H1 (cell line): ENCODE measurements around the gene C22orf23. TPM values are rescaled to one million over a fixed set of nuclear protein-coding genes. Genes with fewer than 3 reads are reported as not detected.

Source experiments
- CTCF ChIA-PET: fragments of 300-600 bp; sonication (Branson Sonifier 250); formaldehyde crosslinking; loops from one replicate; lab custom pipeline; 2021; ENCODE audit not compliant: partially characterized antibody; lab: Charles Lee
- POLR2A ChIA-PET: fragments of 300-600 bp; sonication (Branson Sonifier 250); formaldehyde crosslinking; loops from one replicate; lab custom pipeline; 2021; ENCODE audit warnings: inconsistent platforms; ENCODE audit not compliant: partially characterized antibody; lab: Charles Lee
- DNase-seq, 2 experiments: peaks; one replicate each; pipeline versions ENCODE4 v3.0.0 to v3.0.0-alpha.2; 2010 to 2022; ENCODE audit warnings: low spot score in 2 of 2, low read depth in 1 of 2, mixed read lengths in 1 of 2
- FAIRE-seq: peaks from 2 replicates; lab custom pipeline; 2011; peaks lifted over from hg19 to GRCh38; lab: Jason Lieb, UNC
- H2AFZ ChIP-seq: 2 replicates; pipeline ENCODE4 v1.8.1; 2012; ENCODE audit warnings: low read length, inconsistent platforms
- H2AK5ac ChIP-seq: 2 replicates; pipeline ENCODE4 v1.6.1; 2013; ENCODE audit warnings: low read depth, low read length
- H2BK120ac ChIP-seq: replicated peaks from 2 replicates; pipeline ENCODE3; 2013; ENCODE audit warnings: low read depth, low read length, inconsistent platforms
- H2BK12ac ChIP-seq: 2 replicates; pipeline ENCODE4 v1.6.1; 2013; ENCODE audit warnings: low read depth, low read length
- H2BK15ac ChIP-seq: 2 replicates; pipeline ENCODE4 v1.6.1; 2013; ENCODE audit warnings: low read length
- H2BK20ac ChIP-seq: 2 replicates; pipeline ENCODE4 v1.6.1; 2013; ENCODE audit warnings: low read length
- H2BK5ac ChIP-seq: 2 replicates; pipeline ENCODE4 v1.6.1; 2013; ENCODE audit warnings: low read depth, low read length
- H3K14ac ChIP-seq: 2 replicates; pipeline ENCODE4 v1.6.1; 2013; ENCODE audit warnings: inconsistent platforms; ENCODE audit not compliant: insufficient read length
- H3K18ac ChIP-seq: 2 replicates; pipeline ENCODE4 v1.6.1; 2013; ENCODE audit warnings: low read length; ENCODE audit errors: extremely low read depth
- H3K23ac ChIP-seq: 2 replicates; pipeline ENCODE4 v1.6.1; 2013; ENCODE audit warnings: inconsistent platforms; ENCODE audit not compliant: insufficient read length
- H3K23me2 ChIP-seq: 2 replicates; pipeline ENCODE4 v1.6.1; 2013; ENCODE audit warnings: low read depth, low read length
- H3K27ac ChIP-seq: 2 replicates; pipeline ENCODE4 v1.6.1; 2011; ENCODE audit warnings: low read depth, low read length, inconsistent platforms
- H3K27me3 ChIP-seq, 4 experiments: replicated peaks in 1 of 4; 1 replicate in 1 of 4; 2 replicates in 3 of 4; pipeline versions ENCODE4 v1.6.1 to v1.8.1; 2011 to 2013; ENCODE audit warnings: low read length in 3 of 4, mild to moderate bottlenecking in 3 of 4, inconsistent platforms in 2 of 4, mixed read lengths in 2 of 4, moderate library complexity in 1 of 4; ENCODE audit not compliant: control insufficient read depth in 3 of 4, insufficient read depth in 3 of 4; ENCODE audit errors: extremely low read depth in 1 of 4
- H3K36me3 ChIP-seq, 4 experiments: 2 replicates each; pipeline versions ENCODE4 v1.6.1 to v1.8.1; 2011 to 2013; ENCODE audit warnings: mild to moderate bottlenecking in 4 of 4, low read length in 3 of 4, moderate library complexity in 2 of 4, control low read depth in 1 of 4, inconsistent platforms in 1 of 4; ENCODE audit not compliant: insufficient read depth in 4 of 4, control insufficient read depth in 2 of 4
- H3K4ac ChIP-seq: replicated peaks from 2 replicates; pipeline ENCODE3; 2013; ENCODE audit warnings: low read length, low read depth, mixed read lengths, inconsistent platforms; ENCODE audit not compliant: insufficient read length
- H3K4me1 ChIP-seq, 4 experiments: replicated peaks in 1 of 4; 1 replicate in 1 of 4; 2 replicates in 3 of 4; pipeline versions ENCODE4 v1.6.1 to v1.8.1; 2011 to 2013; ENCODE audit warnings: low read length in 3 of 4, inconsistent platforms in 2 of 4, mixed read lengths in 1 of 4; ENCODE audit not compliant: insufficient read depth in 4 of 4, control insufficient read depth in 3 of 4
- H3K4me2 ChIP-seq, 2 experiments: 2 replicates each; pipeline versions ENCODE4 v1.6.1 to v1.8.1; 2011 to 2013; ENCODE audit warnings: low read depth in 2 of 2, low read length in 2 of 2, control low read depth in 1 of 2, inconsistent platforms in 1 of 2, mild to moderate bottlenecking in 1 of 2; ENCODE audit not compliant: insufficient read depth in 1 of 2
- H3K4me3 ChIP-seq, 4 experiments: fragments of 200-600, 300-600 bp in 1 of 4; sonication (generic), shearing (Covaris generic), sonication (Bioruptor Twin) in 1 of 4; 2 replicates each; pipeline versions ENCODE4 v1.5.1 to v1.8.1; 2011 to 2016; ENCODE audit warnings: low read length in 4 of 4, low read depth in 3 of 4, control low read depth in 2 of 4, inconsistent platforms in 2 of 4, mild to moderate bottlenecking in 2 of 4, mixed read lengths in 1 of 4, moderate library complexity in 1 of 4; ENCODE audit not compliant: insufficient read depth in 2 of 4; ENCODE audit errors: extremely low read depth in 1 of 4
- H3K56ac ChIP-seq: replicated peaks from 2 replicates; pipeline ENCODE3; 2013; ENCODE audit warnings: low read depth, mild to moderate bottlenecking, mixed read lengths, low read length, inconsistent platforms; ENCODE audit not compliant: insufficient read length
- H3K79me1 ChIP-seq: 2 replicates; pipeline ENCODE4 v1.6.1; 2013; ENCODE audit warnings: low read depth, low read length, control low read depth
- H3K79me2 ChIP-seq, 2 experiments: 2 replicates each; pipeline versions ENCODE4 v1.6.1 to v1.8.1; 2012 to 2013; ENCODE audit warnings: low read length in 2 of 2, mild to moderate bottlenecking in 2 of 2, inconsistent platforms in 1 of 2; ENCODE audit not compliant: insufficient read depth in 2 of 2, control insufficient read depth in 1 of 2
- H3K9ac ChIP-seq, 4 experiments: replicated peaks in 1 of 4; 1 replicate in 1 of 4; 2 replicates in 3 of 4; pipeline versions ENCODE4 v1.6.1 to v1.8.1; 2011 to 2013; ENCODE audit warnings: low read depth in 3 of 4, low read length in 3 of 4, control low read depth in 2 of 4, mild to moderate bottlenecking in 2 of 4, moderate library complexity in 2 of 4, inconsistent platforms in 1 of 4; ENCODE audit errors: extremely low read depth in 1 of 4
- H3K9me3 ChIP-seq, 2 experiments: 2 replicates each; pipeline versions ENCODE4 v1.6.1 to v1.8.1; 2012 to 2013; ENCODE audit warnings: mild to moderate bottlenecking in 2 of 2, moderate library complexity in 2 of 2, control low read depth in 1 of 2, inconsistent platforms in 1 of 2, low read depth in 1 of 2, low read length in 1 of 2, mixed read lengths in 1 of 2; ENCODE audit not compliant: insufficient read depth in 2 of 2
- H4K20me1 ChIP-seq, 2 experiments: replicated peaks in 1 of 2; 2 replicates each; pipeline versions ENCODE3 to v1.8.1; 2011 to 2013; ENCODE audit warnings: inconsistent platforms in 2 of 2, low read length in 2 of 2, mild to moderate bottlenecking in 1 of 2; ENCODE audit not compliant: insufficient read depth in 2 of 2, control insufficient read depth in 1 of 2
- H4K5ac ChIP-seq: 2 replicates; pipeline ENCODE4 v1.6.1; 2013; ENCODE audit warnings: low read length, low read depth, mixed read lengths, inconsistent platforms; ENCODE audit not compliant: insufficient read length
- H4K8ac ChIP-seq: 2 replicates; pipeline ENCODE4 v1.8.0; 2013; ENCODE audit warnings: mild to moderate bottlenecking, moderate library complexity, low read length, inconsistent platforms; ENCODE audit not compliant: insufficient read depth; ENCODE audit errors: extremely low read depth
- H4K91ac ChIP-seq: replicated peaks from 2 replicates; pipeline ENCODE3; 2013; ENCODE audit warnings: low read length, mixed read lengths, inconsistent platforms; ENCODE audit not compliant: insufficient read length
- CBX8 ChIP-seq: fragments of 300-800, 300-1000 bp; sonication (generic); IDR thresholded peaks from 2 replicates; pipeline ENCODE4 v1.7.1; 2016; ENCODE audit warnings: low read depth, low read length, borderline replicate concordance
- CTCF ChIP-seq, 3 experiments: IDR thresholded peaks; 1 replicate in 2 of 3; 2 replicates in 1 of 3; pipeline versions ENCODE4 v1.5.1 to v1.6.1; 2011; ENCODE audit warnings: low read length in 3 of 3, mild to moderate bottlenecking in 3 of 3, inconsistent platforms in 2 of 3, low read depth in 1 of 3, moderate library complexity in 1 of 3; ENCODE audit not compliant: insufficient read depth in 1 of 3; ENCODE audit errors: control extremely low read depth in 1 of 3
- HDAC6 ChIP-seq: IDR thresholded peaks from one replicate; pipeline ENCODE4 v1.7.1; 2012; ENCODE audit warnings: low read depth, mild to moderate bottlenecking, inconsistent platforms, low read length, moderate library complexity
- KDM5A ChIP-seq: fragments of 200-600 bp; IDR thresholded peaks from 2 replicates; pipeline ENCODE4 v1.7.1; 2012; ENCODE audit warnings: mild to moderate bottlenecking, low read length, inconsistent platforms, mixed read lengths
- SAP30 ChIP-seq: fragments of 300-600 bp; sonication (generic); IDR thresholded peaks from 2 replicates; pipeline ENCODE4 v1.7.1; 2012; ENCODE audit warnings: low read length, moderate library complexity, mild to moderate bottlenecking, inconsistent platforms; ENCODE audit not compliant: insufficient read depth, insufficient replicate concordance
- SP2 ChIP-seq: IDR thresholded peaks from 2 replicates; pipeline ENCODE4 v1.6.1; 2012; ENCODE audit warnings: mild to moderate bottlenecking, low read length, inconsistent platforms
- SRF ChIP-seq: IDR thresholded peaks from 2 replicates; pipeline ENCODE4 v1.6.1; 2011; ENCODE audit warnings: mild to moderate bottlenecking, low read depth, low read length, moderate library complexity
- TCF12 ChIP-seq: IDR thresholded peaks from 2 replicates; pipeline ENCODE4 v1.6.1; 2011; ENCODE audit warnings: low read depth, mild to moderate bottlenecking, low read length
- WGBS, 2 experiments: shearing (Covaris generic) in 1 of 2; methylation state at CpG; one replicate each; pipeline versions ENCODE4 v1.1.6 to v1.1.7; 2013 to 2015; ENCODE audit warnings: low lambda C conversion rate in 2 of 2, mixed read lengths in 2 of 2, inconsistent platforms in 1 of 2, low coverage in 1 of 2, missing lambda C conversion rate in 1 of 2; ENCODE audit not compliant: insufficient replicate concordance in 2 of 2, insufficient coverage in 1 of 2, insufficient read length in 1 of 2; ENCODE audit errors: extremely low coverage in 1 of 2, missing lambda C conversion rate in 1 of 2; 5-methylcytosine and 5-hydroxymethylcytosine counted together
- polyA plus RNA-seq, 7 experiments: library from polyadenylated mRNA; depleted of rRNA in 3 of 7; stranded (reverse) in 5 of 7; unstranded in 2 of 7; fragments of >200 nt in 5 of 7; fragments of 200-250 nt in 2 of 7; gene quantifications; 1 replicate in 5 of 7; 2 replicates in 1 of 7; 4 replicates in 1 of 7; pipeline versions ENCODE4 v1.2.1 to v1.2.3, GENCODE V29; 2011 to 2013; ENCODE audit warnings: missing spikeins in 2 of 7, mixed read lengths in 2 of 7
- total RNA-seq: library from RNA; stranded (reverse); fragmentation: NEBNext Ultra II Directional; extraction: Animal tissue kit (Norgen Biotek cat#: 25700); gene quantifications from 2 replicates; pipeline ENCODE4 v1.2.1, GENCODE V29; 2021
- TF ChIP-seq, protein P1 (sequence below): IDR thresholded peaks from 2 replicates; pipeline ENCODE4 v1.6.1; 2011; ENCODE audit warnings: low read length, improper control_type of control experiment

C22orf23 gene
- total and polyA plus RNA-seq, 2 of the 8 experiments (the other 6 are each of a cell fraction or from before 2014, with no cell fraction given) = 0.50 to 0.54 TPM

DNA sequence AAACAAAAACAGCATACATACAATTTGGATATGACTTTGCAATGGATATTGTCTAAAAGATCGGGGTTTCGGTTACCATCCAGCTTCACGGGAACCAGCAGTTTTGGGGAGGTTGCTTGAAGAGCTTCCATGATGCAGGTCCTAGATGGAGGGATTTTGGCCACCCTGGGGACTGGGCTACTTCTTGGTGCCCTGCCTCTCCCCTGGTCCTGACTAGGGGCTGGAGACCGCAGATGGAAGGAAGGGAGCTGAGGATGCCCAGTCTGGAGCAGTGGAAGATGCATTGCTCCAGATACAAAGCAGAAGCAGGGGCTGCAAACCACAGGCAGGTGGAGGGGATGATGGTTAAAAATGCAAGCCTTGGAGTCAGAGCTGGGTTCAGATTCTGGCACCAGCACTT, 17.5 kb upstream of the C22orf23 start:
- Histone ChIP-seq H2BK12ac (no peak overlapping the region), H3K23ac (no peak overlapping the region), H4K91ac (no peak overlapping the region), H3K9ac (no peak overlapping the region), H3K4me3 (peak overlapping the region in 1 of 4 experiments; percentile 44; a peak in 1 of 8 replicates), H3K4me1 (peaks cover 6 to 20% (median 11%) of the 10 kb centered on the region in 4 experiments), H2BK20ac (peak overlapping the region; percentile 64; the same call in 1 of the 2 replicates), H3K14ac (no peak overlapping the region), H2BK120ac (no peak overlapping the region), H4K5ac (no peak overlapping the region), H3K27ac (no peak overlapping the region), H3K79me2 (0 out of 4 replicates have a peak, but pooled peaks cover 0 to 3% of the 10 kb centered on the region in 2 experiments), H4K20me1 (peaks cover 2 to 4% of the 10 kb centered on the region in 2 experiments), H2BK15ac (no peak overlapping the region), H3K23me2 (no peaks in the 10 kb centered on the region), H3K4me2 (peak overlapping the region in 1 of 2 experiments; percentile 62; a peak in 1 of 4 replicates), H3K56ac (no peak overlapping the region), H3K79me1 (peaks cover 5% of the 10 kb centered on the region; the same call in 1 of the 2 replicates), H3K27me3 (no peaks in the 10 kb centered on the region), H4K8ac (no peak overlapping the region), H2BK5ac (0 out of 2 replicates have a peak overlapping the region, but pooled peaks have one; percentile 21), H3K18ac (no peak overlapping the region; the same call in 1 of the 2 replicates), H2AFZ (no peak overlapping the region), H3K9me3 (no peaks in the 10 kb centered on the region), H2AK5ac (no peak overlapping the region), H3K36me3 (peaks cover 4 to 24% (median 9%) of the 10 kb centered on the region in 4 experiments; a peak in 7 of 8 replicates), H3K4ac (no peak overlapping the region)
- 98% methylated on average over 4 of the region's 4 CpGs; no CpG with 5 or more reads in 1 of the 2 experiments for WGBS, 2 experiments
- POLR2A ChIA-PET = interaction anchor here (1.0 to 2.8 kb wide), 12 partner anchors 11 to 153 kb away, joined by 3 to 26 read pairs (median 6); partner anchors contain the start of genes ANKRD54, C22orf23, MICALL1 and POLR2F
- CTCF ChIA-PET = interaction anchor here (0.7 to 3.5 kb wide), 4 partner anchors 11 to 193 kb away, joined by 3 to 20 read pairs (median 8); no protein-coding TSS in a partner anchor
- DNase-seq (no peak), FAIRE-seq (no peak)
- no peak for TF ChIP-seq HDAC6
- TF ChIP-seq CBX8 = no peak
- TF ChIP-seq SP2 = no peak
- TF ChIP-seq, protein P1, sequence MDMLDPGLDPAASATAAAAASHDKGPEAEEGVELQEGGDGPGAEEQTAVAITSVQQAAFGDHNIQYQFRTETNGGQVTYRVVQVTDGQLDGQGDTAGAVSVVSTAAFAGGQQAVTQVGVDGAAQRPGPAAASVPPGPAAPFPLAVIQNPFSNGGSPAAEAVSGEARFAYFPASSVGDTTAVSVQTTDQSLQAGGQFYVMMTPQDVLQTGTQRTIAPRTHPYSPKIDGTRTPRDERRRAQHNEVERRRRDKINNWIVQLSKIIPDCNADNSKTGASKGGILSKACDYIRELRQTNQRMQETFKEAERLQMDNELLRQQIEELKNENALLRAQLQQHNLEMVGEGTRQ = no peak
- TF ChIP-seq TCF12 = no peak
- TF ChIP-seq CTCF (IDR thresholded peaks at IDR 0.05; ENCODE audit: control extremely low read depth in 1 of 3, insufficient read depth in 1 of 3, low read depth in 1 of 3, low read length in 3 of 3) = no peak
- TF ChIP-seq SAP30 = no peak
- TF ChIP-seq KDM5A = no peak
- TF ChIP-seq SRF = no peak
